GM12878 (cell line): ENCODE data around the gene GZMH.

Experiments used
- CBFB ChIP-seq: IDR thresholded peaks from 2 replicates; pipeline ENCODE4 v1.6.1; 2016; ENCODE audit warnings: antibody characterized with exemption, low read depth
- CTCF ChIP-seq, 3 experiments: IDR thresholded peaks in 2 of 3; conservative IDR thresholded peaks in 1 of 3; 2 replicates each; pipeline ENCODE4 v1.5.1; 2011; ENCODE audit warnings: low read depth in 3 of 3, low read length in 3 of 3, mild to moderate bottlenecking in 3 of 3, control low read depth in 2 of 3, moderate library complexity in 2 of 3, inconsistent platforms in 1 of 3, mixed read lengths in 1 of 3; ENCODE audit not compliant: control insufficient read depth in 2 of 3, insufficient read depth in 1 of 3; ENCODE audit errors: extremely low read depth in 1 of 3
- YY1 ChIP-seq: IDR thresholded peaks from 2 replicates; pipeline ENCODE4 v1.6.1; 2011; ENCODE audit warnings: low read depth, mild to moderate bottlenecking, low read length

GRCh38 chr14:24576182-24576581 lies 33.3 kb downstream of the GZMH start, which contains the start of gene CTSG:
- TF ChIP-seq CTCF (IDR thresholded peaks at IDR 0.05 in 2 of 3, conservative IDR thresholded peaks at IDR 0.05 in 1 of 3; ENCODE audit: control insufficient read depth in 2 of 3, extremely low read depth in 1 of 3, insufficient read depth in 1 of 3, low read depth in 3 of 3, low read length in 3 of 3) (no peak), CBFB (no peak), YY1 (no peak)
